GM18519 (cell line): Measurements from ENCODE around the gene TTLL11.

Source experiments
- ATAC-seq: cut with Tn5 transposase; IDR thresholded peaks from one replicate; pipeline ENCODE4 v1.9.1; 2021; ENCODE audit warnings: mild to moderate bottlenecking, moderate library complexity; ENCODE audit not compliant: unreplicated experiment, low FRiP score

Gene TTLL11

GRCh38 chr9:121888438-121888775 is 204.7 kb downstream of the TTLL11 start:
- ATAC-seq: no peak

GRCh38 chr9:121887553-121888437 is 205.3 kb downstream of the TTLL11 start:
- ATAC-seq: no peak

- no peak for ATAC-seq
These were observed 206.2 kb downstream of the TTLL11 start for GRCh38 chr9:121886759-121887485.

GRCh38 chr9:121885345-121885901 is 207.7 kb downstream of the TTLL11 start:
- ATAC-seq: no peak

- no peak for ATAC-seq
These were observed 209.0 kb downstream of the TTLL11 start for GRCh38 chr9:121884057-121884541.

GRCh38 chr9:121883281-121884056 is 209.6 kb downstream of the TTLL11 start:
- no peak for ATAC-seq

- ATAC-seq: no peak
These were observed 211.1 kb downstream of the TTLL11 start for GRCh38 chr9:121881920-121882500.

- no peak for ATAC-seq
These were observed 212.7 kb downstream of the TTLL11 start for GRCh38 chr9:121880343-121880898.

- ATAC-seq: no peak
These were observed 214.8 kb downstream of the TTLL11 start for GRCh38 chr9:121878271-121878822.

GRCh38 chr9:121876658-121877271 is 216.3 kb downstream of the TTLL11 start:
- ATAC-seq: no peak

GRCh38 chr9:121876255-121876654 is 216.9 kb downstream of the TTLL11 start:
- no peak for ATAC-seq

GRCh38 chr9:121874524-121874923 is 218.6 kb downstream of the TTLL11 start:
- ATAC-seq: no peak

- ATAC-seq: no peak
These were observed 221.6 kb downstream of the TTLL11 start for GRCh38 chr9:121871431-121872025.

- ATAC-seq: no peak
These were observed 222.8 kb downstream of the TTLL11 start for GRCh38 chr9:121870271-121870670.

GRCh38 chr9:121868626-121869025 is 224.5 kb downstream of the TTLL11 start:
- ATAC-seq: no peak

- no peak for ATAC-seq
These were observed 226.2 kb downstream of the TTLL11 start for GRCh38 chr9:121866927-121867326.

- ATAC-seq: no peak
These were observed 227.2 kb downstream of the TTLL11 start for GRCh38 chr9:121865884-121866283.

GRCh38 chr9:121865060-121865459 is 228.0 kb downstream of the TTLL11 start:
- ATAC-seq: no peak

GRCh38 chr9:121863955-121864354 is 229.2 kb downstream of the TTLL11 start:
- no peak for ATAC-seq
